HG02943 (cell line): ENCODE measurements around the gene CCDC8.
"Not testable (repeated sequence)": the region's sequence is repeated elsewhere in the genome, so short reads cannot be mapped to it uniquely, and the experiment has no call there.

ENCODE experiments used
- ATAC-seq: cut with Tn5 transposase; IDR thresholded peaks from one replicate; pipeline ENCODE4 v1.9.1; 2021; ENCODE audit warnings: mild to moderate bottlenecking, low read depth, moderate library complexity; ENCODE audit not compliant: unreplicated experiment

Gene CCDC8, protein sequence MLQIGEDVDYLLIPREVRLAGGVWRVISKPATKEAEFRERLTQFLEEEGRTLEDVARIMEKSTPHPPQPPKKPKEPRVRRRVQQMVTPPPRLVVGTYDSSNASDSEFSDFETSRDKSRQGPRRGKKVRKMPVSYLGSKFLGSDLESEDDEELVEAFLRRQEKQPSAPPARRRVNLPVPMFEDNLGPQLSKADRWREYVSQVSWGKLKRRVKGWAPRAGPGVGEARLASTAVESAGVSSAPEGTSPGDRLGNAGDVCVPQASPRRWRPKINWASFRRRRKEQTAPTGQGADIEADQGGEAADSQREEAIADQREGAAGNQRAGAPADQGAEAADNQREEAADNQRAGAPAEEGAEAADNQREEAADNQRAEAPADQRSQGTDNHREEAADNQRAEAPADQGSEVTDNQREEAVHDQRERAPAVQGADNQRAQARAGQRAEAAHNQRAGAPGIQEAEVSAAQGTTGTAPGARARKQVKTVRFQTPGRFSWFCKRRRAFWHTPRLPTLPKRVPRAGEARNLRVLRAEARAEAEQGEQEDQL

DNA sequence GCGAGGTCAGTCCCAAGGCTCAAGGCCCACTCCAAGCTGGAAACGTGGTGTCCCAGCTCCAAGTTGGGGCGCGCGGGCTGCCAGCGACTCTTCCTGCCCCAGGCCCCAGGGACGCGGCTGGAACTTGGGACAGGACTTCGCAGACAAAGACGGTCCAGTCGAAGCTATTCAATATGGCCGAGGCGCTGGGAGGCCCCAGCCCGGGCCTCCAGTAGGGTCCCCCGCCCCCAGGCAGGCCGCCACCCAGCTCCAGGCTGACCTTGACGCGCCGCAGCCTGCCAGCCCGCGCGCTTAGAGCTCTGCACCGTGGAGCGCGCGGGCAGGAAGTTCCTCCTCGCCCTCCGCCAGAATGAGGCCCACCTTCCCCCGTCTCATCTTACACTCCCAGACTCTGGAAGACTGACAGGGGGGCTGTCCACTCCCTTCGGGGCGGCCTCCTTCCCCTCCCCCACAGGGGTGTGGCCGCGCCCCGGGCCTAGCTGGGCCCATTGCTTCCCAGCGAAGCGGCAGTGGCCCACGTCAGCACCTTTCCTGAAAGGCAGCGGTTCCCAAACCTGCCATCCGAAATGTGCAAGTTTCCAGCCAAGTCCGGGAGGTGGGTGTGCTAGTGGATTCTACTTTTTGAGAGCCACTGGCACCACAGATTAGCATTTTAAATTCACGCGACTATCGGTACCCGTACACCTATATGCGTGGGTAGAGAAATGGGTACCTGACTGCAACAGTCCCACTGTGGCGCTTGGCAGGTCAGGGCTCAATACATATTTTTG lies at the start of gene CCDC8:
CCDC8 (minus strand) TSS at position 303 of the 770 bp plus-strand sequence. CDS start 754 bp downstream, outside the sequence.
- ATAC-seq = no peak

DNA sequence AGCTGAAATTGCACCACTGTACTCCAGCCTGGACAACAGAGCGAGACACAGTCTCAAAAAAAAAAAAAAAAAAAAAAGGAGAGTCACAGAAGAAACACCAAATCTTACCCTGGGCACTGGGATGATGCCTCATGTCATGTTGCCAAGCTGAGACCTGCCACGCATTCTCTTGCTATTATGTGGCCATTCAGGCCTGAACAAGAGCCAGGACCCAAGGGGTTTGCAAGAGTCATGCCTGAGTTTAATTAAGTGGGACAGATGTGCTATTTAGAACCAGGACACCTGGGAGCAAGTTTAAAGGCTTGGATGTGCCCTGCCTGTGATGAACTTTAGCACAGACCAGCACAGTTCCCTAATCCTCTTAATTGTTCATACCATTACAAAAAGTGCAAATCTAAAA lies 48.2 kb upstream of the CCDC8 start:
- ATAC-seq = no peak

DNA sequence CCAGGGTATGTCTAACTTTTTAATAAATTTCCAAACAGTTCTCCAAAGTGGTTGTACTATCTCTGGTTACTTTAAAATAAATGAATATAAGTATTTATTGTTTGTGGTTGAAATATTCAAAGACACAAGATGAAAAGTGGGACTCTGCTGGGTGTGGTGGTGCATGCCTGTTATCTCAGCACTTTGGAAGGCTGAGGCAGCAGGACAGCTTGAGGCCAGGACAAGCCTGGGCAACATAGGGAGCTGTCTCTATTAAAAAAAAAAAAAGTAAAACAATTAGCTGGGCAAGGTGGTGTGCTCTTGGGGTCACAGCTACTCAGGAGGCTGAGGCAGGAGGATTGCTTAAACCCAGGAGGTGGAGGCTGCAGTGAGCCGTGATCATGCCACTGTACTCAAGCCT lies 47.6 kb upstream of the CCDC8 start:
- no peak for ATAC-seq

DNA sequence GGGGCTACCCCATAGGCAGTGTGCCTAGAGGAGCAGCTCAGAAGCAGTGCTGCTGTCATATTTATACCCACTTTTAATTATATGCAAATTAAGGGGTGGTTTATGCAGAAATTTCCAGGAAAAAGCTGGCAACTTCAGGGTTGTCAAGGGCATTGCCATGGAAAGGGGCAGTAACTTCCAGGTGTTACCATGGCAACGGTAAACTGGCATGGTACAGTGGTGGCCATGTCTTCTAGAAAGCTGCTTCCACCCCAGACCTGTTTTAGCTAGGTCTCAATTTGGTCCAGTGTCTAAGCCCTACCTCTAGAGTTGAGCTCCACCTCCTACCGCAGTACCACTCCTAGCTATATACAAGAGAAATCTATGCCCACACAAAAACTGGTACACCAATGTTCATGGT lies 46.7 kb upstream of the CCDC8 start:
- no peak for ATAC-seq

DNA sequence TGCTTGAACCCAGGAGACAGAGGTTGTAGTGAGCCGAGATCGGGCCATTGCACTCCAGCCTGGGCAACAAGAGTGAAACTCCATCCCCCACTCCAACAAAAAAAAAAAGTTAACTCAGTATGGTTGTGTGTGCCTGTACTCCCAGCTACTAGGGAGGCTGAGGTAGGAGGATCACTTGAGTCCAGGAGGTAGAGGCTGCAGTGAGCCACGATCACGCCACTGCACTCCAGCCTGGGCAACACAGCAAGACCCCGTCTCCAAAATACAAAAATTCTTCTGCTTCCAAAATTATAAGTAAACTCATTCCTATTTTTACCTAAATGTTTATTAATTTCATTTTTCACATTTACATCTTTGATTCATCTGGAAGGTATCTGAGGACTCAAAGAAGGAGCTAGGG lies 43.6 kb upstream of the CCDC8 start:
- ATAC-seq = no peak

DNA sequence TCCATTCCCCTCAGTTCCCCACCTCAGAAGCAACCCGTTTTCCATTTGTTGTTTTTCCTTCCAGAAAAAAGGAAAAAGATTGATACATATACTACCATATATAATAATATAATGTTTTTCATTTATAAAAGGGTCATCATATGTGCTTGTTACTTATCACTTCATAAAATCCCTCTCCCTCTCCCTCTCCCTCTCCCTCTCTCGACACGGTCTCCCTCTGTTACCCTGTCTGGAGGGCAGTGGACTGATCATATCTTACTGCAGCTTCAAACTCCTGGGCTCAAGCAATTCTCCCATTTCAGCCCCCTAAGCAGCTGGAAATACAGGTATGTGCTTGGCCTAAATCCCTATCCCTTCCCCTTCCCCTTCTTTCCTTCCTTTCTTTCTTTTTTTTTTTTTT lies 40.9 kb upstream of the CCDC8 start:
- no peak for ATAC-seq

DNA sequence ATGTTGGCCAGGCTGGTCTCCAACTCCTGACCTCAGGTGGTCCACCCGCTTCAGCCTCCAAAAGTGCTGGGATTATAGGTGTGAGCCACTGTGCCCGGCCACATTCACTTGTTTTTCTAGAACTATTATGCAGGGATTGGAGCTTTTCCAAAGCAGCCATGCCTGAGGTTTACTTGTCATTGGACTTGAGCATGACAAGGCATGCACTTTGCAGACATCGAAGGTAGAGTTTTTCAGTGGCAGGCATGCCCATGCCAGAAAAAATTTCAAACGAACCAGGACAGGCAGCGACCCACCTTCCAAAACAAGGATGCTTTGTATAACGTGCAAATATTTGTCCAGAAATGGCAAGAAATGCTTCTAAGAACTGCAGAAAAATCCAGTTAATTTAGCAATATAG lies 40.3 kb upstream of the CCDC8 start:
- no peak for ATAC-seq

DNA sequence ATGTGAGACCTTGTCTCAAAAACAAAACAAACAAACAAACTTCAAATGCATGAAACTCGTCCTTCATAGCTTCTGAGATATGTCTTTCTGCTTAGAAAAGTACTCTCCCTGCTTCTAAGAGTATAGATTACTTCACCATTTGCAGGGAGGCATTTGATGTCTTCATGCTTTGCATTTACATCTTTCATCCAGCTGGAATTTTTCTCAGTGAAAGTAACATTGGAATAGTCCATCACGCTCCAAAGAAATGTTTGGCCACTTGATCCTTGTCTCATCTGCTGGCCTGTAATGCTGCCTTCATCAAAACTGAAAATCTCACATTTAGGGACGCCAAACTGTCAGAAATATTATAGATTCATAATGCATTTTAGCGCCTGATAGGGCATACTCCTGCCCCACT lies 38.8 kb upstream of the CCDC8 start:
- no peak for ATAC-seq

DNA sequence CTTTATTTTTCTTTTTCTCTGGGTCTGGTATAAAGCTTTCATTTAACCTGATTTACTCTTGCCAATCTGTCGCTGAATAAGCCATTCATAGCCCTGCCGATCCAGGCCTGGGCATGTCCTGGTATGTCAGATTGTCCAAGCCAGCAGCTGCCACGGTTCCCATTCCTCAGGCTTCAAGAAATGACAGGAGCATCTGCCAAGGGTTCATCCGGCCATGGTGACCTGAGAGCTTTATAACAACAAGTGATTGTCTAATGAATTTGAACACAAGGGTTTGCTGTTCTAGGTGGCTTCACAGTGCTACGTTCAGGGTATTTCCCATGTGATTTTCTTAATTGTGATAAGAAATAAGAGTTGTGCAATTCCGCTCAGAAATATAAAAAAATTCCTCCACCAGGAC lies 38.0 kb upstream of the CCDC8 start:
- ATAC-seq = no peak

DNA sequence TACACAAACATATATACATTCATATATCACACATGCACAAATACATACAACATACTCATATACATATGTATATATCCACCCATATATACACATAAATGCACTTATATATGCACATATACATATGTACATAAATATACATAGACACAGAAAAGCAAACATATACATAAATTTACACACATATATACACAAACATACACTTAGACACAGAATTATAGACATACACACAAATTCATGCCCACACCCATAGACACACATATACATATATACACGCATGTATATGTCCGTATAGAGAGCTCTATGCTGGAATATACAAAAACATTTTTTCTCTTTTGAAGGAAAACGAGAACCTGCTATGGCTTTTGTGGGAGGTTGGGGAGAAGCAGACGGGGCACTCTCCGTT lies 37.4 kb upstream of the CCDC8 start:
- no peak for ATAC-seq

DNA sequence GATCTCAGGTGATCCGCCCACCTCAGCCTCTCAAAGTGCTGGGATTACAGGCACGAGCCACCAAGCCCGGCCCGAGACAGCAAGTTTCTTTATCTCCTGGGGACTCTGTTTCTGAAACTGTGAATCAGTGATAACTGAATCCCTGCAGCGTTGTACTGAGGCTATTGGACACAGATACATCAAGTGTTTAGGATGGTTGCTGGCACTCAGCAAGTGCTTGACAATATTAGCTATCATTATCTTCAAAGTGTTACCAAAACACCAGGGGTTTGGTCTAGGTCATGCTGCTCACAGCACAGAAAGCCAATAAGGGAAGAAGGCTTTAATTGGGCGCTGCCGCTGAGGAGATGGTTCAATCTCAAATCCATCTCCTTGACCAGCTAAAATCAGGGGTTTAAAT lies 35.9 kb upstream of the CCDC8 start:
- ATAC-seq = no peak

DNA sequence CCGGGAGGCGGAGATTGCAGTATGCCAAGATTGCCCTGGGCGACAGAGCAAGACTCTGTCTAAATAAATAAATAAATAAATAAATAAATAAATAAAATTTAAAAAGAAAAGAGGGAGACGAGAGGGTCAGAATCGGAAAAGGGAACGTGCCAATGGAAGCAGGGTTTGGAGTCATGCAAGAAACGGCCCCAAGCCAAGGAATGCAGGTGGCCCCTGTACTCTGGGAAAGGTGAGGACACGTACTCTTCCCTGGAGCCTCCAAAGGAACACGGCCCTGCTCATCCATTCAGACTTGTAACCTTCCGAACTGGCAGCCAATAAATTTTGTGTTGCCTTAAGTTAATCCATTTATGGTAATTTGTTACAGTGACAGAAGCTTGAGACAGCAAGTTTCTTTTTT lies 35.2 kb upstream of the CCDC8 start:
- no peak for ATAC-seq

DNA sequence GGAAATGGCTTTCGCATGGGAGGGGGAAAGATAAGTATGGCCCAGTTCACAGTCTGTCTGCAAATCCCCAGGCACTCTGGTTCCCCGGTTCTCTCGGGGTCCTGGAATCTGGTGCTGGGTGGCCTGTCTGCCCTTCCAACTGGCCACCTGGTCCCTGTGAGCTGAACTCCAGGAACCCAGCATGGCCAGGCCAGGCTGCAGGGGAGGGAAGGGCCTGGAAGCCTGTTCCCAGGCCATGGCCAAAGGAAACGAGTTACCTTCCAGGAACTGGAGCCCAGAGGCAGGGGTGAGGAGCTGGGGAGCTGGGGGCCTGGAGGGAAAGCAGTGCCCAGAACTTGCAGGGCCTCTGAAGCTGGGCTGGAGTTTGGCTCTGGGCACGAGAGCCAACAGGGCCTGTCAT lies 34.5 kb upstream of the CCDC8 start:
- ATAC-seq = no peak

DNA sequence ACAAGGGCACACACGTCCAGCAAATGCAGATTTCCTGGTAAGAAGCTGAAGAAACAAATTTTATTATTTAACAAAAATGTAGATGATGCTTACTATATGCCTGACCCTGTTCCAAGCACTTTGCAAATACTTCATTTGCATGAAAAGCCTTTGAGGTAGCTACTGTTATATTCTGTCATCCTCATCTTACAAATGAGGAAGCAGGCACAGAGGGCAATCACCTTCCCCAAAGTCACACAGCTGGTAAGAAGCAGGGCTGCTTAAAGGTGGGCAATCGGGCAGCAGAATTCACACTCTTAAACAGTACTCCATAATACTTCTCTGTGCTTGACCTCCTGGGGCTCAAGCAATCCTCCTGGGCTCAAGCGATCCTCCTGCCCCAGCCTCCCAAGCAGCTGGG lies 33.6 kb upstream of the CCDC8 start:
- no peak for ATAC-seq

DNA sequence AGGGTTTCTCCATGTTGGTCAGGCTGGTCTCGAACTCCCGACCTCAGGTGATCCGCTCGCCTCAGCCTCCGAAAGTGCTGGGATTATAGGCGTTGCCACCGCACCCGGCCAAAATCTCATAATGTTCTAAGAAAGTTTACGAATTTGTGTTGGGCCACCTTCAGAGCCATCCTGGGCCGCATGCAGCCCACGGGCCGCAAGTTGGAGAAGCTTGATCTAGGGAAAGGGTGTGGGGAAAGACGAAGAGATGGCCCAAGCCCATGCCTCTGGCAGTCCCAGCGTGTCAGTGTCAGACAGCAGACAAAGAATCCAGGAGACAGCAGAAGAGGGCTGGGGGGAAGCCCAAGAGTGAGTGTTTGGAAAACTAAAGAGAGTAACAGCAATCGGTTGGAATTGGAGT lies 32.7 kb upstream of the CCDC8 start:
- ATAC-seq = no peak

DNA sequence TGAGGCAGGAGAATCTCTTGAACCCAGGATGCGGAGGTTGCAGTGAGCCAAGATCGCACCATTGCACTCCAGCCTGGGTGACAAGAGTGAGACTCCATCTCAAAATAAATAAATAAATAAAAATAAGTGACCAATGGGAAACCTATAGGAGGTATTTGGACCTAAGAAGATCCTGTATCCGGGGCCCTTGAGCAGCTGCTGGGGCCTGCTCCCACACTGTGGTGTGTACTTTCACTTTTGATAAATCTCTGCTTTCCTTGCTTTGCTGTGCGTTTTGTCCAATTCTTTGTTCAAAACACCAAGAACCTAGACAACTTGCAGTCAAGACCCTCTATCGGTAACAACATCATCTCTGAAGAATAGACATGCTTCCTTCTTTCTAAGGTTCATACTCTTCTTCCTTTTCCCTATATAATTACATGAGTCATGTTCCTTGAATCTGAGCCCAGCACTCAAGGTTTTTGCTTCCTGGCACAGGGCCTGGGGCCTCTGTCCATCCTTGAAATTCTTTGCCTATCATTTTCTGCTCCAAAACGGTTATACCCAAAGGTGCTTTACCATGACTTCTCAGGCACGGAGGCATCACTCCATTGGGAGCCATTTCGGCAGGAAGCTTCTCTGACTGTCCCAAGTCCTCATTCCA lies 29.6 kb upstream of the CCDC8 start:
- ATAC-seq = no peak

DNA sequence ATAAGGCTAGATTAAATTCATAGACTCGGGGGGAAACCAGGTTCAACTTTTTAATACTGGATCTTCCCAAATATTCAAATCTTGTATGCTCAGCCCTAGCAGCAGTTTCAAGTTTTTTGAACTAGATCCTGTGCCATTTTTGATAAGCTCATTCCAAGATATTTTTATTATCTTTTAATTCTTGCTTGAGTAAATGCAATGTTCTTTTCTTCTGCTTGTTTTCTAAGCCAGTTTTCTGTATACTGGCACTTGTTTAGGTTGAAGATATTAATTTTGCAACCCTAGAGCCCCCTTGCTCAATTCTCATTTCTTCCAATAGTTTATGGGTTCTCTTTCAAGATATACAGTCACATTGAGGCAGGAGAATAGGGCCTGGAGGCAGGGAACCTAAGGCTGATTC lies 28.5 kb upstream of the CCDC8 start:
- ATAC-seq = no peak

DNA sequence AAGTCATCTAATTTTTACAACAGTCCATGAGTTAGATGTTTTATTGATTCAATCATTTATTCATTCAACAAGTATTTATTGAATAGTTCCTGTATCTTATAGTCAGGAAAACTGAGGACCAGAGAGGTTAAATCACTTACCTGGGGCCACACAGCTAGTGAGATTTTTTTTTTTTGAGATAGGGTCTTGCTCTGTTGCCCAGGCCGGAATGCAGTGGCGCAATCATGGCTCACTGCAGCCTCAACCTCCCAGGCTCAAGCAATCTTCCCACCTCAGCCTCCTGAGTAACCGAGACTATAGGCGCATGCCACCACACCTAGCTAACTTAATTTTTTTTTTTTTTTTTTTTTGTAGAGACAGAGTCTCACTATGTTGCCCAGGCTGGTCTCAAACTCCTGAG lies 22.3 kb upstream of the CCDC8 start:
- not testable (repeated sequence) for ATAC-seq

DNA sequence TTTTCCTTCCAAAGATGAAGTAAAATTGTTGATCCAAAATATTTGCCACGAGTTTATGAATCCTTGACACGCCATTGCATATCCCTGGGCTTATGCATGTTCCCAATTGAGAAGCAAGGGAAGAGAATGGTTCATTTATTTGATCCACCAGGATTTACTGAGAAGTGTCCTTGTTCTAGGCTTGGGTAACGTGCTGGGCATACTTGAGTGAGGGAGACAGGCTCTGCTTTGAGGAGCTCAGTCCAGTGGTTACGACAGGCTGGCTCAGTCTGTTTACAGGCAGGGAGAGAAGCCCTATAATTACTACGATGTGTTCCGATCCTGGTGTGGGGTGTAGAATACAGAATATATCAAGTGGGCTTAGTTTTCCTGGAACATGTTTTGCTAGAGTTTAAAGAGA lies 21.6 kb upstream of the CCDC8 start:
- no peak for ATAC-seq

DNA sequence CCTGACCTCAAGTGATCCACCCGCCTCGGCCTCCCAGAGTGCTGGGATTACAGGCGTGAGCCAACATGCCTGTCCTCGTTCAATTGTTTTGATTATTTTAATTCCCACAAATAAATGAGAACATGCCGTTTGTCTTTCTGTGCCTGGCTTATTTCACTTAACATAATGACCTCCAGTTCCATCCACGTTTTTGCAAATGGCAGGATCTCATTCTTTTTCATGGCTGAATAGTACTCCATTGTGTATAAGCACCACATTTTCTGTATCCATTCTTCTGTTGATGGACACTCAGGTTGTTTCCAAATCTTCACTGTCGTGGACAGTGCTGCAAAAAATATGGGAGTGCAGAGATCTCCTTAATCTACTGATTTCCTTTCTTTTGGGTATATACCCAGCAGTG lies 20.1 kb upstream of the CCDC8 start:
- ATAC-seq = not testable (repeated sequence)

DNA sequence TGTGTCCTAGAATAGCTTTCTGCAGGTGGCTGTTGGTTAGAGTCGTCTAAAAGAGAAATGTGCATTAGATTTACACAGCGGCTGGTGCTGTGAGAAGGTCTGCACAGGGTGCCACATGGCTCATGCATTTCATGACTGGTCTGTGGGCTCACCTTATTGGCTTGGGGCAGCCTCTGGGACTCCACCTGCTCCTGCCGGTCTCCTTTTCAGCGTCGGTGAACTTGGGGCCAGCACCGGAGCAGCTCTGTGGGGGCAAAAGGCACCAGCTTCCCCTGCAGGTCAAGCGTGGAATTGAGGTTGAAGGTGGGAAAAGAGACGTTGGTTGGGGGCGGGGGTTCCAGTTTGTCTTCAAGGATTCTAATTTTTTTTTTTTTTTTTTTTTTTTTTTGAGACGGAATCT lies 18.5 kb upstream of the CCDC8 start:
- ATAC-seq = no peak
